ENCODE results near the gene ACTRT3. TPM values are rescaled to one million over a fixed set of nuclear protein-coding genes. Genes with fewer than 3 reads are reported as not detected.
A peak's percentile ranks its signal among the peaks of the same experiment; 100 is the strongest.

ACTRT3 gene
- total RNA-seq, result 4.3 and 4.7 TPM in 2 replicates

GRCh38 chr3:169769287-169770181, at the start of gene ACTRT3:
ACTRT3 (minus strand) TSS chr3:169769561; CDS start chr3:169769520, 41 bp downstream.
- Histone ChIP-seq H3K4me1 (ENCODE audit: insufficient read depth, low read length) (peaks cover 13% of the 10 kb centered on the region), H4K20me1 (ENCODE audit: insufficient read depth, low read length) (peaks cover 9% of the 10 kb centered on the region), H3K4me2 (ENCODE audit: insufficient read depth, low read length) (peak within 1 kb of the TSS; percentile 98), H3K27ac (ENCODE audit: low read depth, low read length) (peak within 1 kb of the TSS; percentile 76), H3K79me2 (ENCODE audit: insufficient read depth, low read length) (peaks cover 16% of the 10 kb centered on the region), H3K27me3 (ENCODE audit: insufficient read depth, low read length) (no peaks in the 10 kb centered on the region), H2AFZ (ENCODE audit: low read length) (peak within 1 kb of the TSS; percentile 96), H3K4me3 (ENCODE audit: insufficient read depth, low read length) (peak within 1 kb of the TSS; percentile 97), H3K9me3 (ENCODE audit: low read depth, low read length) (no peaks in the 10 kb centered on the region), H3K36me3 (ENCODE audit: insufficient read depth, low read length) (peaks cover 2% of the 10 kb centered on the region)
- TF ChIP-seq, protein P1, sequence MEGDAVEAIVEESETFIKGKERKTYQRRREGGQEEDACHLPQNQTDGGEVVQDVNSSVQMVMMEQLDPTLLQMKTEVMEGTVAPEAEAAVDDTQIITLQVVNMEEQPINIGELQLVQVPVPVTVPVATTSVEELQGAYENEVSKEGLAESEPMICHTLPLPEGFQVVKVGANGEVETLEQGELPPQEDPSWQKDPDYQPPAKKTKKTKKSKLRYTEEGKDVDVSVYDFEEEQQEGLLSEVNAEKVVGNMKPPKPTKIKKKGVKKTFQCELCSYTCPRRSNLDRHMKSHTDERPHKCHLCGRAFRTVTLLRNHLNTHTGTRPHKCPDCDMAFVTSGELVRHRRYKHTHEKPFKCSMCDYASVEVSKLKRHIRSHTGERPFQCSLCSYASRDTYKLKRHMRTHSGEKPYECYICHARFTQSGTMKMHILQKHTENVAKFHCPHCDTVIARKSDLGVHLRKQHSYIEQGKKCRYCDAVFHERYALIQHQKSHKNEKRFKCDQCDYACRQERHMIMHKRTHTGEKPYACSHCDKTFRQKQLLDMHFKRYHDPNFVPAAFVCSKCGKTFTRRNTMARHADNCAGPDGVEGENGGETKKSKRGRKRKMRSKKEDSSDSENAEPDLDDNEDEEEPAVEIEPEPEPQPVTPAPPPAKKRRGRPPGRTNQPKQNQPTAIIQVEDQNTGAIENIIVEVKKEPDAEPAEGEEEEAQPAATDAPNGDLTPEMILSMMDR (IDR thresholded peaks at IDR 0.05; ENCODE audit: extremely low read depth, low read depth, low read length), result no peak
- peak; percentile 96 for DNase-seq (ENCODE audit: insufficient read length, low spot score, missing footprints)

GRCh38 chr3:169818316-169818715, 49.0 kb upstream of the ACTRT3 start:
- no peaks in the 10 kb centered on the region for H3K79me2 ChIP-seq (ENCODE audit: insufficient read depth, low read length)
- H3K27me3 ChIP-seq (ENCODE audit: insufficient read depth, low read length), result no peaks in the 10 kb centered on the region
- H3K4me1 ChIP-seq (ENCODE audit: insufficient read depth, low read length), result peaks cover 7% of the 10 kb centered on the region
- peak overlapping the region; percentile 31 for H3K4me2 ChIP-seq (ENCODE audit: insufficient read depth, low read length)
- H3K9me3 ChIP-seq (ENCODE audit: low read depth, low read length), result peaks cover 1% of the 10 kb centered on the region
- H4K20me1 ChIP-seq (ENCODE audit: insufficient read depth, low read length), result no peaks in the 10 kb centered on the region
- H2AFZ ChIP-seq (ENCODE audit: low read length), result peak overlapping the region; percentile 86
- peak overlapping the region; percentile 13 for H3K27ac ChIP-seq (ENCODE audit: low read depth, low read length)
- TF ChIP-seq, protein P1 (IDR thresholded peaks at IDR 0.05; ENCODE audit: extremely low read depth, low read depth, low read length), result no peak
- no peaks in the 10 kb centered on the region for H3K36me3 ChIP-seq (ENCODE audit: insufficient read depth, low read length)
- DNase-seq (ENCODE audit: insufficient read length, low spot score, missing footprints), result peak; percentile 41
- H3K4me3 ChIP-seq (ENCODE audit: insufficient read depth, low read length), result no peak overlapping the region

GRCh38 chr3:169815590-169816150, 46.3 kb upstream of the ACTRT3 start:
- no peaks in the 10 kb centered on the region for H3K27me3 ChIP-seq (ENCODE audit: insufficient read depth, low read length)
- no peaks in the 10 kb centered on the region for H3K36me3 ChIP-seq (ENCODE audit: insufficient read depth, low read length)
- H3K9me3 ChIP-seq (ENCODE audit: low read depth, low read length), result peaks cover 1% of the 10 kb centered on the region
- TF ChIP-seq, protein P1 (IDR thresholded peaks at IDR 0.05; ENCODE audit: extremely low read depth, low read depth, low read length), result no peak
- no peak overlapping the region for H3K4me2 ChIP-seq (ENCODE audit: insufficient read depth, low read length)
- DNase-seq (ENCODE audit: insufficient read length, low spot score, missing footprints), result no peak
- H3K4me1 ChIP-seq (ENCODE audit: insufficient read depth, low read length), result peaks cover 20% of the 10 kb centered on the region
- H2AFZ ChIP-seq (ENCODE audit: low read length), result no peak overlapping the region
- no peak overlapping the region for H3K27ac ChIP-seq (ENCODE audit: low read depth, low read length)
- H4K20me1 ChIP-seq (ENCODE audit: insufficient read depth, low read length), result no peaks in the 10 kb centered on the region
- no peak overlapping the region for H3K4me3 ChIP-seq (ENCODE audit: insufficient read depth, low read length)
- H3K79me2 ChIP-seq (ENCODE audit: insufficient read depth, low read length), result no peaks in the 10 kb centered on the region
